ELF-1 (cell line): ENCODE measurements around the gene SLC25A38.

ENCODE experiments used
- DNase-seq: peaks from one replicate; pipeline ENCODE4 v3.0.0-alpha.2; 2016; ENCODE audit warnings: low read depth, low spot score

Gene SLC25A38

DNA sequence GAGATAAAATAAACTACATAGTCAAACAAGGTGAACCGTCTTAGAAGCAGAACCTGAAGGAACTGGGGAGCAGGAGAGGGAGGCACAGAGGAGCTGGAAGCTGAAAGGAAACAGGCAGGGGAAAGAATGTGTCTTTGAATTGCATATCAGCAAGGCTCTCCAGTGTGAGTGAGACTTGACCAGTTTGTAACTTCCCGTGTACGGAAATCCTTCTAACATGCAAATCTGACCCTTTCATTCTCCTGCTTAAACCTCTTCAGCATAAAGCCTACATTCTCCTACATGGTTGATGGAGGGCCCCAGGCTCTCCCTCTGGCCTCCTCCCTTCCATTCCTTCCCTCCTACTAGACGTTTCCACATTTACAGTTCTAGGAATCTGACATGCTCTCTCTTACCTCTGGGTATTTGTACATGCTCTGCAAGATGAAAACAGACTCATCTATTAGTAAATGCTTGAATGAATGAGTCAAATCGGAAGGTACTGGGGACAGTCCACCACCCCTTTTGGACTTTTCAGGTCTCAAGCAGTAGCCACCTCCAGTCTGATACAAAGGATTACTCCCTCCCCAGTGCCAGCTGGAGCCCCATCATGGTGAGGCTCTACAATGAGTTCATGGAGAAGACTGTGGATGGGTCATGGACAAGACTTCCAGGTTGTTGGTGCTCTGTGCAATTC is 6.1 kb upstream of the SLC25A38 start:
- DNase-seq = no peak

DNA sequence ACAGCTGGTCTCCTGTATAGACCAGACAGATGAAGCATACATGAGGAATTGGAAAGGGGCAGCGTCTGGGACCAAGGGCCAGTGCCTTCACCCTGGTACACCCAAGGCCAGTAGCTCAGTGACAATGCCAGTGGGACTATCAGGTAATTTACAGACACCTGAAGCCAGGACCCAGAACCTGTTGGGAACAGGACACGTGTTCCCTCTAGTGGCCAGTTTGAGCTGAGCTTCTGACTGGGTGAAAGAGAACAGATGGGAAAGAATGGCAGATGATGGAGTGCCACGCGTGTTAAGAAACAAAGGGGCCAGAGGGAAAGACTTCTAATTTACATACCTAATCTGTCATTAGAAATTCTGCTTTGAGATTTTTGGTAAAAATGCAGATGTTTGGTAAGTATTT is 5.1 kb upstream of the SLC25A38 start:
- DNase-seq = peak; percentile 77

GRCh38 chr3:39378957-39379777 is 4.0 kb upstream of the SLC25A38 start:
- no peak for DNase-seq

- DNase-seq = no peak
These were observed 3.4 kb upstream of the SLC25A38 start for GRCh38 chr3:39379778-39380155.

DNA sequence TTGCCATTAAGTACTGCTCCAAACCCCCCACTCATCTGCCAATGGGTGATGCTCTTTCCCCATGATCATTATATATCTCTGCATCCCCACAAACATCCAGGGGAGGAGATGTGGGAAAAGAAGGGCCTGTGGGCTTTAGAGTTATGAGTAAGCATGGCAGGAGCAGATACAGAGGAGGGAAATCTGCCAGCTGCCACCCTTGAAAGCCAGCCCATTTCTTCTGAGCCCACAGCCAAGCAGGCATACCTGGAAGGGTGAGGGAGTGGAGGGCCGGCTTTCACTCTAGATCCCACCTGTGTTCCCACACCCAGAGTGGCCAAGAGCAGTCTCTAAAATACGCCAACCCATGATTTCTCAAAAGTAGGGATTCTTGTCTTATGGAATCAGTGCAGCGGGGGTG is 1.7 kb upstream of the SLC25A38 start:
- no peak for DNase-seq

GRCh38 chr3:39383881-39384664 is 903 bp downstream of the SLC25A38 start:
- DNase-seq = peak; percentile 99

DNA sequence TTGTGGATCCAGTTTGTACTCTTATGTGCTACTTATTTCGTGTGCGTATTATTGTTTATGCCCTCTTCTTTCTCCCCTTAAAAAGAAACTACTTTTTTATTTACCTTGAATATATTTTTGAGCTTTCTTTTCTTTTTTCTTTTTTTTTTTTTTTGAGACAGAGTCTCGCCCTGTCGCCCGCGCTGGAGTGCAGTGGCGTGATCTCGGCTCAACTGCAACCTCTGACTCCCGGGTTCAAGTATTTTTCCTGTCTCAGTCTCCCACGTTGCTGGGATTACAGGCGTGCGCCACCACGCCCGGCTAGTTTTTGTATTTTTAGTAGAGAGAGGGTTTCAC is 1.5 kb downstream of the SLC25A38 start:
- no peak for DNase-seq

- DNase-seq = peak; percentile 60
These were observed 2.4 kb downstream of the SLC25A38 start for GRCh38 chr3:39385456-39386090.

GRCh38 chr3:39386318-39386717 is 3.1 kb downstream of the SLC25A38 start:
- no peak for DNase-seq

DNA sequence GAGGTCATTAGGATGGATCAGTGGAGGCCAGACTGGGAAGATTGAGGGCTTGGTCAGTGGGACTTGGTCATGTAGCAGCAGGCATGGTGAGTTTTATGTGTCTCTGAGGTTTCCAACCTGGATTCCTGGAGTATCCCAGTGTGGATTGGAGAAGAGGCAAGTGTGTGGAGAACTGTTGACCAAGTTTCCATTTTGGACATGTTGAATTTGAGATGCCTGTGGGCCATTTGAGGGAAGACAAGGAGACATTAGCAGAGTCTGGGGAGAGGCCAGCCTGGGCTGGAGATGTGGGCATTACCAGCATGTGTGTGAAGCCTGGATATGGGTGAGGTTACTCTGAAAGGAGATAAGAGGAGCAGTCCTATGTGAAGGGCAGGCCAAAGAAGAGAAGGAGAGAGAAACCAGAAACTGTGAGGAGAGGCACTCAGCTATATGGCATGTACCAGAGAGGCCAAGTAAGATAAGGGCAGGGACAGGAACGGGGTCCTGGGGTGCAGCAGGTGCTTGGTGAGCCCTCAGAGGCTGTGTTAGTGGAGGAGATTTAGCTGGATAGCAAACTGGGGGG is 4.3 kb downstream of the SLC25A38 start:
- no peak for DNase-seq

GRCh38 chr3:39388153-39388552 is 5.0 kb downstream of the SLC25A38 start:
- no peak for DNase-seq

DNA sequence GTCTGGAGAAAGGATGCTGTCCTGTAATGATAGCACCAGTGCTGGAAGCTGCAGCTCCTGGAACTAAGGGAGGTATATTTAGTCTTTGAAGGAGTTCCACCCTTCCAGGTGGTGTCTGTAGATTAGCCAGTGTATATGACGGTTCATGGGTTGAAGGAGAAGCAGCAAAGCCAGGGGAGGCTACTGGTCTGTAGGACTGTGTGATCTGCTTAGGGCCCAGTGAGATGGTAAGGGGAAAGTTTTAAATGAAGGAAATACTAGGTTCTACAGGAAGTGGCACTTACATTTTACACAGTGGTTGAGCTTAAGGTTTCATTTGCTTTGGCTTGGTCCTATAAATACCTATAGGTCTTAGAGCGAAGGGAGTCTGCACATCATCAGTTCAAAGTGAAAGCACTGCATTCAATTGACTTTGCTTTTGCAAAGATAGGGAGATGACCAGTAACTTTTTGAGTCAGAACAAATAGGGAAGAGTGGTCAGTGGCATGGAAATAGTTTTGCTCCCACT is 5.6 kb downstream of the SLC25A38 start:
- no peak for DNase-seq

DNA sequence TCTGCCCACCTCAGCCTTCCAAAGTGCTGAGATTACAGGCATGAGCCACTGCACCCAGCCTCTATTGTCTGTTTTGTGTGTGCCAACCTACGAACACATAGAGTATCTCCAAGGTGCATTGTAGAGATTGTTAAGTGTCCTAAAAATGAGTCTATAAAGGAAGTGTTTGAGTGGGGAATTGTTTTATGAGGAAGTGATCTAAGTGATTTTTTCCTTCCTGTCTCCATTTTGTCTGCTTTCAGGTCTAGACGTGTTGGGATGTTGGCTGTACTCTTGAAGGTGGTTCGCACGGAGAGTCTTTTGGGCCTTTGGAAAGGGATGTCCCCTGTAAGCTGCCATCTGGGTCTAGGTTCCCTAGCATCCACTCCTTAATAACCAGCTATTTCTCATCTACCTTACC is 7.0 kb downstream of the SLC25A38 start:
- DNase-seq = no peak

- no peak for DNase-seq
These were observed 13.5 kb downstream of the SLC25A38 start for GRCh38 chr3:39396690-39397089.

DNA sequence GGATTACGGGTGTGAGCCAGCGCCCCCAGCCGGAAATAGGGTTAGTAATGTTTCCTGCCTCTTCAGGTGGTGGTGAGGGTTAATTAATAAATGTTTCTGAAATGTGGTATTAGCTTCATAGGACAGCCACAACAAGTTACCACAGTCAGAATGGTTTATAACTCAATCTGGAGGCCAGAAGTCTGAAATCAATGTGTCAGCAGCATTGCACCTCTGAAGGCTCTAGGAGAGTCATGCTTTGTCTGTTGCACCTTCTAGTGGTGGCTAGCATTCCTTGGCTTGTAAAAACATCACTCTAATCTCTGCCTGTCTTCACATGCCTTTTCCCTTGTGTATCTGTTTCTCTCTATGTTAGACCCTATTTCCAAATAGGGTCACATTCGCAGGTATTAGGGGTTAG is 15.5 kb downstream of the SLC25A38 start:
- DNase-seq = no peak

- no peak for DNase-seq
These were observed 18.8 kb downstream of the SLC25A38 start for GRCh38 chr3:39401983-39402382.

DNA sequence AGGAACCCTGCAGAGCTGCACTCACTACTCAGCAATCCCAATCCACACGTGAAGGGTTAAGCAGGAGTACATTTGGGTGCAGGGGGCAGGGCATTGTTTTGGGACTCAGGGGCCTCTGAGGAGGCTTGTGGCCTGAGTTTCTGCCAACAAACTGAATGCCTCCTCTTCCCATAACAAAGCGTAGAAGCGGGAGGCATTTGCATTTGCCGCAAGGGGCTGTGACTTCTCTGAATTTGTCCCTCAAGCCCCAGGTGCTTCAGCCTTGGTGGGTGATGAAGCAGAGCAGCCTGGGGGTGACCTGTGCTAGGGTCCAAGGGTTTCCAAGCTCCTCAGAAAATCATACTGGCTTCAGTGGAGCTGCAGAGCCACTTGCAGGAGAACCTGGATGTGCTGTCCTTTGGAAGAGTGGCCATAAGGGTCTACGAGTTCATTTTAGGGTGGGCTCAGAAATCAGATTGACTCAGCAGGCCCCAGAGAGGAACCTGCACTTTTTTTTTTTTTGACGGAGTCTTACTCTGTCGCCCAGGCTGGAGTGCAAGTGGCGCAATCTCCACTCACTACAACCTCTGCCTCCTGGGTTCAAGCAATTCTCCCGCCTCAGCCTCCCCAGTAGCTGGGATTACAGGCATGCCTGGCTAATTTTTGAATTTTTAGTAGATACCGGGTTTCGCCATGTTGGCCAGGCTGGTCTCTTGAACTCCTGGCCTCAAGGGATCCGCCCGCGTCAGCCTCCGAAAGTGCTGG is 21.9 kb downstream of the SLC25A38 start:
- DNase-seq = peak; percentile 94

- DNase-seq = peak; percentile 51
These were observed 22.7 kb downstream of the SLC25A38 start for GRCh38 chr3:39405687-39406367.

DNA sequence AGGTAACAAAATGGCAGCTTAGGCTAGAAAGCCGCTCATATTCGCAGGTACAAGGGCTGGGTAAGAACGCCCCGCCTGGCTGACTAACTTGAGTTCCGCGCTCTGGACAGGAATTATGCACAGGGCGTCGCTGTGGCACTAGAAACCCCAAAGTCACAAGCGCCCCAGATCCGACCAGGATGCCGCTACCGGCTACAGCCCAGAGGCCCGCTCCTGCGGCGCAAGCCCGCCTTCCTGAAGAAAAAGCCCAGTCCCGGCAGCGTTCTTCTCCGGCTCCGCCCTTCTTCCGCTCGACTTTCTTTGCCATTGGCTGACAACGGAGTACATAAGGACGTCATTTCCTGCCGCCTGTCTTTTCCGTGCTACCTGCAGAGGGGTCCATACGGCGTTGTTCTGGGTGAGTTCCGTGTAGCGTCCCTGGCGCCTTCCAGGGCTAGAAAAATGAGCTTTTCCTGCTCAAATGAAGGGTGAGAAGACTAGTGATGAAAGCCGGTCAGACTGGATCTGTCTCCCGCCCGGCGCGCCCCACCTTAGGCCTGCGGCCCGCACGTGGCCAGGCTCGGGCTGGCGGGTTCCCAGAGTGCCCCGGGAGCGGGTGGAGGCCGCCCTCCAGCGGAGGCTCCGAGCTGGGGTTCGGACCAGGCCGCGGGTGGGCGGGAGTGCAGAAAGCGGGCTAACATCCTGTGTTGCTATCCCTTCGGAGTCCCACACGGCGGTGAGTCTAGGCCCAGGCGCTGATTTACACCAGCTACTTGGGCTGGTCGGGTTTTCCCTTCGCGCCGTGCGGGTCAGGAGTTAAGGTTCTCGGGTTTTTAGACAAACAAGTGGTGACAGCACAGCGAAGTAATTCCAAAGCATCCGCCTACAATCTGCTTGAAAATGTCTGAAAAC is 23.4 kb downstream of the SLC25A38 start, which contains the start of gene RPSA:
Gene RPSA, plus strand, starts transcription at position 353 of the 891 bp plus-strand sequence. CDS start 934 bp downstream, outside the sequence.
- peak; percentile 97 for DNase-seq
